MV-4-11 (cell line): ENCODE measurements around the gene CASP8.

ENCODE experiments used
- DNase-seq: peaks from one replicate; lab custom pipeline; 2025; lab: John Stamatoyannopoulos, UW

CASP8 gene

GRCh38 chr2:201260302-201260800 lies at the start of gene CASP8:
Gene CASP8 (plus strand): TSS chr2:201260536. CDS start chr2:201266487, 5,951 bp downstream.
- peak; percentile 89 for DNase-seq

GRCh38 chr2:201215963-201216362 lies 44.4 kb upstream of the CASP8 start:
- no peak for DNase-seq

GRCh38 chr2:201216918-201217317 lies 43.4 kb upstream of the CASP8 start:
- DNase-seq: no peak

- no peak for DNase-seq
These were observed 41.6 kb upstream of the CASP8 start for GRCh38 chr2:201218780-201219179.

- no peak for DNase-seq
These were observed 40.8 kb upstream of the CASP8 start for GRCh38 chr2:201219328-201220096.

- DNase-seq: peak; percentile 70
These were observed 40.2 kb upstream of the CASP8 start for GRCh38 chr2:201220102-201220570.

- DNase-seq: peak; percentile 27
These were observed 37.0 kb upstream of the CASP8 start for GRCh38 chr2:201223089-201224073.

- peak; percentile 69 for DNase-seq
These were observed 31.9 kb upstream of the CASP8 start for GRCh38 chr2:201228271-201228911.

- no peak for DNase-seq
These were observed 31.4 kb upstream of the CASP8 start for GRCh38 chr2:201228912-201229290.

- DNase-seq: peak; percentile 96
These were observed 28.4 kb upstream of the CASP8 start for GRCh38 chr2:201231781-201232466.

GRCh38 chr2:201232467-201232815 lies 27.9 kb upstream of the CASP8 start:
- no peak for DNase-seq

- peak; percentile 88 for DNase-seq
These were observed 27.0 kb upstream of the CASP8 start for GRCh38 chr2:201233192-201233811.

GRCh38 chr2:201233812-201234662 lies 26.3 kb upstream of the CASP8 start:
- DNase-seq: no peak

- no peak for DNase-seq
These were observed 25.6 kb upstream of the CASP8 start for GRCh38 chr2:201234663-201235135.

GRCh38 chr2:201235860-201236811 lies 24.2 kb upstream of the CASP8 start:
- peak; percentile 63 for DNase-seq

- DNase-seq: peak; percentile 64
These were observed 22.7 kb upstream of the CASP8 start for GRCh38 chr2:201237486-201238123.

GRCh38 chr2:201239167-201239935 lies 21.0 kb upstream of the CASP8 start:
- DNase-seq: peak; percentile 80
